ENCODE data around the gene EDN2. TPM values are rescaled to one million over a fixed set of nuclear protein-coding genes. Genes with fewer than 3 reads are reported as not detected.

EDN2 gene
- total RNA-seq = not detected in 2 replicates

DNA sequence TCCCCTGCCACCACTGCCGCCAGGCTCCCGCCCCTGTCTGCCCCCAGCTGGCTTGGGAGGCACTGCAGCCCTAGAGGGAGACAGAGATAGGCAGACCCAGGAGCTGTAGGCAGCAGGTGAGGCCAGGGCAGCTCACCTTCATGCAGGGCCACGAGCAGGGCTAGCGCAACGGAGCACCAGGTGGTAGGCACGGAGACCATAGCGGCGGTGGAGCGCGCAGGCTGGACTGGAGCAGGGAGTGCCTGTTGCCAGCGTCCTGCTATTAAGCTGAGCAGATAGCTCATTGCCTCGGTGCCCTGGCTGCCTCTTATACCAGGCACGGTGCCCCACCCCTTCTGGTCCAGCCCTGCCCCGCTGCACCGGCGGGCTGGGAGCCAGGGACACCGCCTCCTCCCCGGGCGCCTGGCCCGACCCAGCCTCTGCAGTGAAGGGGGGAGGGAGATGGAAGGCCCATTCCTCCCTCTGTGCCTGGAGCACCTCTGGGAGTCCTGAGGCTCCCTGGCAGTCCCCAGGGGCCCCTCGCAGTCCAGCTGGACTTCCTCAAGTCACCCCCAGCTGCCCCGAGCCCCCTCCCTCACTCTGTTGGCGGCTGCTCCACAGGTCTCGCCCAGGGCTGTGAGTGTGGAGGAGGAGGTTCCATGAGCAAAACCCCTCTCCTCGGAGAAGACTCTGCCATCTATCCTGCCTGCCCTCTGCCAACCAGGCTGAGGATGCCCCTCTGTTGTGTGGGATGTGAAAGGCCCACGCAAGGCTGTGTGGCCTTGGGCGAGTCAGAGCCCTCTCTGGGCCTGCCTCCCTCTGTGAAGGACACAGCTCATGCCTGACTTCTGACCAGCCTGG, at the start of gene EDN2:
TSS of gene EDN2 (minus strand) at position 282 of the 840 bp plus-strand sequence. CDS start at position 200, 82 bp downstream.

Other genes starting within 250 kb of the EDN2 start
- gene SCMH1, start 242.4 kb downstream of the EDN2 start, total RNA-seq = 24.8 and 28.2 TPM in 2 replicates
- gene FOXO6, start 123.2 kb downstream of the EDN2 start, total RNA-seq = not detected in 2 replicates